GM18951 (cell line): ENCODE results near the gene PROKR1.

ENCODE experiments used
- POLR2A ChIP-seq: IDR thresholded peaks from 4 replicates; pipeline ENCODE4 v1.6.1; 2011; ENCODE audit warnings: mild to moderate bottlenecking; ENCODE audit not compliant: insufficient read length, insufficient read depth; ENCODE audit errors: extremely low read depth
- in situ Hi-C: fragments of 300-500 bp; cut with MboI; formaldehyde crosslinking; loops from one replicate; pipeline ENCODE4 v1.12.0; 2022; ENCODE audit warnings: low sequenced_read_pairs, mixed read lengths, inconsistent platforms; ENCODE audit not compliant: unreplicated experiment

Gene PROKR1

GRCh38 chr2:68627615-68628014 lies 15.8 kb upstream of the PROKR1 start:
- TF ChIP-seq POLR2A, result no peak
- in situ Hi-C loops, result no loop called here

DNA sequence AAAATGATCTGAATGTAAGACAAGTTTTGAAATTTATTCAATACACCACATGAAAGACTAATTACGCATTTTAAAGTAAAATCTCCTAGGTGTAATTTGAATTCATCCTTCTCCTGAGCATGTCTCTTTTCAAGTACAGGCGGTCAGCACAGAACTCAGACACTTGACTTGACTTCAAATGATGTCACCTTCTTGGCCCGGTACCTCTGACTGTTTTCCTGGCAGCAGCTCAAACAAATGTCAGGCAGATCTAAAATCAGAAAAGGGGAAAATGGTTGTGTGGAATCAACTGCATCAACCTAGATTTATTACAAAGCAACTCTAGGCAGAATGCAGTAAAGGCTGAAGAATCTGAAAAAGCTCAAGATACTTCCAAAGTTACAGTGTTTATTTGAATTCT lies 11.4 kb upstream of the PROKR1 start:
- TF ChIP-seq POLR2A, result no peak
- in situ Hi-C loops, result no loop called here

DNA sequence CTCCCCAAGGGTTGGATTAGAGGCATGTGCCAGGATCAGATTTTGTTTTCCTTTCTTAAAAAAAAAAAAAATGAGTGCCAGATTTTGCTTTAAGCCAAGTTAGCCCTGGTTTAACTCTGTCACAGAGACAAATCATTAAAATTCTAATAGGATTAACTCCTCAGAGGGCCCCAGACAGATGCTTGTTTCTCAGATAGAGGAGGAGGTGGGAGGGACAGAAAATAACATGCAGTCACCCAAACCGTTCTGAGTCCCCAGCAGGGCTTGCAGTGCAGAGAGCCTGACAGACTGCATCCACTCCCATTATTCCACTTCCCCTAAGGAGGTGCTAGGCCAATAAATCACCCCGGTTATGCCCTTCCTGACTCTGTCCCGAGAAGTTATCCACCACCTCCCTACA lies 6.3 kb upstream of the PROKR1 start:
- in situ Hi-C loops, result no loop called here

GRCh38 chr2:68643874-68644485 lies 601 bp downstream of the PROKR1 start:
- no peak for TF ChIP-seq POLR2A

More for the DNA sequence above, 6.3 kb upstream of the PROKR1 start:
- TF ChIP-seq POLR2A, result no peak

DNA sequence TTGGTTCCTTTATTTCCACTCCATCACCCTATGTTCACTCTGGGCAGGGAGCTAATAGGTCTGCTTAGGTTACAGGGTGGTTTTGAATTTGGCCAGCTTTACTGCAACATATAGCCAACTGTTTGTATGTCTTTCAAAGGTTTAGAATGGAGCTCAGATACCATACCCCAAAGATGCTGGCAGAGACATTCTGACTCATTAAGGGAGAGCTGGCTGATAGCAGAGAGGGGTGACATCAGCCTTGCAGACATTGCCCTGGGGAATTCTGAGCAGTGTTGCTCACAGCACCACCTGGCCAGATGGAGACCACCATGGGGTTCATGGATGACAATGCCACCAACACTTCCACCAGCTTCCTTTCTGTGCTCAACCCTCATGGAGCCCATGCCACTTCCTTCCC lies 2.1 kb downstream of the PROKR1 start:
- in situ Hi-C loops, result no loop called here

More at GRCh38 chr2:68643874-68644485, 601 bp downstream of the PROKR1 start:
- in situ Hi-C loops, result no loop called here

DNA sequence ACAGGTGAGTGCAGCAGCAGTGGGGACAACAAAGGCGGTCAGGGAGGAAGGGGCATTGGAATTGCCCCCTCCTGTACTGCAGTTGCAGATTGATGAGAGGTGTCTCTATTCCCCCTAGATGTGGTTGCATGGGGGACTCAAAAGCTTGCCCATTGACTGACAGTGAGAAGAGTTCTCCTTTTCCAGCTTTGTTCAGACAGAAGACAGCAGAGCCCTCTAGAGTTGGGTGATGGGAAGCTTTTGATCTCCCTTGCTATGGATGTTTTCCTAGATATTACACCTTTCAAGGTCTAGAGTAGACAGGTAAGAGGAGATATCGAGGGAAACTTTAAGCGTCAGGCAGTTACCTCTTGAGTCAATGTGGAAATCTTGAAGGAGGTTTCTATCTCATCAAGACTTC lies 2.9 kb downstream of the PROKR1 start:
- in situ Hi-C loops, result no loop called here

More for the DNA sequence above, 2.1 kb downstream of the PROKR1 start:
- TF ChIP-seq POLR2A, result no peak

DNA sequence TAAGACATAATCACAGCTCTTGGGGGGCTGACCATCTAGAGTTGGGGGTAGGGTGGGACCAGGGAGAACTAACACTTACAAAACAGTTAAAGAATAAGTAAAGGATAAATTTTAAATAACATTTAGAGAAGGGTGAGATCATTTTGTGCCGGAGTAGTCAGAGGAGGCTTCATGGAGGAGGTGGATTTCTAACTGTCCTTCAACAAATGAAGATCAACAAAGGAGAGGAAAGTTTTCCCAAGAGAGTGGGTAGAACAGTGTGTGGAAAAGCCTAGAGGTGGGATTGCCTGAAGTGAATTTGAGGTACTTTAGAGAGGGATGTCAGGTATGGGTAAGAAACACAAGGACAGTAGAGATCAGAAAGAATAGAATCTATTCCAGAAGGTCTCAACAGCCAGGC lies 7.3 kb downstream of the PROKR1 start:
- in situ Hi-C loops, result no loop called here

More for the DNA sequence above, 2.9 kb downstream of the PROKR1 start:
- TF ChIP-seq POLR2A, result no peak

GRCh38 chr2:68653034-68653433 lies 9.7 kb downstream of the PROKR1 start:
- in situ Hi-C loops, result no loop called here
- TF ChIP-seq POLR2A, result no peak

More for the DNA sequence above, 7.3 kb downstream of the PROKR1 start:
- no peak for TF ChIP-seq POLR2A

DNA sequence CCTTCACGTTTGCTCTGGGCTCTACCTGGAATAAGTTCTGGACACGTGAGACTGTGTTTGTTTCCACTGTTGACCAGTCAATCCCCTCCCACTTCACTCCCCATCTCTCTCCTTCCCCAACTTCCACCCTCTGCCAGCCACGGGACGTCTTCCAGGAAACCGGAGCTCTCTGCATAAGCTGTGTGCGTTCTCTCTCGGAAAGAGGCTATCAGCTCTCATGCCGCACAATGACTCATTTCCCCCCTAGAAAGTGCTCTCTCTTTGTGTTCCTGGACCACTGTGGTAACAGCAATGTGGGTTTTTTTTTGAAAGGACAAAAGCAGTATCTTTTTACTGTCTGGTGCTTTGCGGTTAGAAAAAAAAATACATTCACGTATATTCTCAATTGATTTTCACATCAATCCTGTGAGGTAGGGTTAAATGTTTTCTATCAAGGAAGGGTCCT lies 10.2 kb downstream of the PROKR1 start:
- TF ChIP-seq POLR2A, result no peak
- in situ Hi-C loops, result no loop called here

GRCh38 chr2:68658266-68658665 lies 14.9 kb downstream of the PROKR1 start:
- in situ Hi-C loops, result no loop called here
- TF ChIP-seq POLR2A, result no peak

DNA sequence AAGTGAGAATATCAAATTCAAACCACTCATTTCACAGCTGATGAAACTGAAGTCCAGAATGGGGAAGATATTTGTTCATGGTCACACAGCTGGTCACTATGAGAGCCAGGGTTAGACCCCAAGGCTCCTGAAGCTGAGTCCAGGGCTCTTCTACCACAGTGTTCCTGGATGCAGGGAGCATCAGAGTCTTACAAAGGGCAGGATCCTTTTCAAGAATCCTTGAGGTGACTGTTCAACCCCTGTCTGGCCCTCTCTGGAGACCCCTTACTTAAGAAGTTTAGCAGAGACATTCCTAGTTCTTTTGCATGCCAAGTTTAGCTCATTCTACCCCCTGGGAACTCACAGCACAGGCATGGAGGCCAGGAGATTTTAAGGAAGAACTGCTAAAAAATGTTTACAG lies 15.7 kb downstream of the PROKR1 start:
- TF ChIP-seq POLR2A, result no peak
- in situ Hi-C loops, result no loop called here

- TF ChIP-seq POLR2A, result no peak
- in situ Hi-C loops, result no loop called here
These were observed 17.3 kb downstream of the PROKR1 start for GRCh38 chr2:68660658-68661057.

- in situ Hi-C loops, result no loop called here
- TF ChIP-seq POLR2A, result no peak
These were observed 19.1 kb downstream of the PROKR1 start for GRCh38 chr2:68662466-68662865.

DNA sequence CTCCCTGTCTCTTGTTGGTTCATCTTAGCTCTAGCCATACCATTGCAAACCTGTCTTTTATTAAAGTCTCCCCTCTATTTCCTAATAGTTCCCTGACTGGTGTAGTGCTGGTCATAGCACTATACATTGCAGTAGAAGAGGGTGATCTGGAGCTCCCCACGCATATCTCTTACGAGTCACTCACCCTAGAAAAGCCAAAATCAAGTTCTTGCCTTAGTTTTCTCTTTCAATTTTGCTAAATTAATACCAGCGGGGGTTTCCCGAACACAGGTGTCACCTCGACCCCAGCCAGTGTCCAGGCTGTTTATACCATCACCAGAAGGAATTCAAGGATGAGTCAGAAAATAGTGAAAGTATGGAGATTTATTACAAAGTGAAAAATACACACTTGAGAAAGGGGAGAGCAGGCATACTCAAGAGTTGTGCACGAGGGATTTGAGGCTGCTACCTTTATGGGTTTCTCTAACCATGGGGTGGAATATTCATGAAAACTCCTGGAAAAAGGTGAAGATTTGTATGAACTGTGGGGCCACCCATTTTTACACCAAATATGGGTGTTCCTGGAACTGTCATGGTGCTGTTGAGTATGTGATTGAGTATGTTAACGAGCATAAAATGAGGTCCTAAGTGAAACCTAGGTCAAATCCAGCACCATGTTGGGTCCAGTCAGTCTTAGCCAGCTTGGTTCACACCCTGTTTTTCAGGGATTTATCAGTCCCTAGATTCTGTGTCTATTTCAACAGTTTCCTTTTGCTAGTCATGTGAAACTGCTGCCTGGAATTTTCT lies 20.2 kb downstream of the PROKR1 start:
- in situ Hi-C loops, result no loop called here
- TF ChIP-seq POLR2A, result no peak
